NB4 (cell line): ENCODE measurements around the gene NR2C2AP.
A peak's percentile ranks its signal among the peaks of the same experiment; 100 is the strongest.

Source experiments
- DNase-seq: peaks from one replicate; pipeline ENCODE4 v3.0.0; 2010; ENCODE audit warnings: low read depth
- H3K4me3 ChIP-seq: one replicate; pipeline ENCODE4 v1.5.1; 2011; ENCODE audit warnings: mild to moderate bottlenecking, low read depth, low read length, moderate library complexity
- MYC ChIP-seq: IDR thresholded peaks from 2 replicates; pipeline ENCODE4 v1.6.1; 2011; ENCODE audit warnings: low read depth, low read length
- POLR2A ChIP-seq: IDR thresholded peaks from 2 replicates; pipeline ENCODE4 v1.6.1; 2011; ENCODE audit warnings: mild to moderate bottlenecking; ENCODE audit not compliant: insufficient read length; ENCODE audit errors: extremely low read depth
- TF ChIP-seq, protein P1 (sequence below): IDR thresholded peaks from 2 replicates; pipeline ENCODE4 v1.6.1; 2011; ENCODE audit warnings: low read depth, low read length
- TF ChIP-seq, protein P2 (sequence below): IDR thresholded peaks from one replicate; pipeline ENCODE4 v1.5.1; 2012; ENCODE audit warnings: low read depth, low read length

The NR2C2AP gene

DNA sequence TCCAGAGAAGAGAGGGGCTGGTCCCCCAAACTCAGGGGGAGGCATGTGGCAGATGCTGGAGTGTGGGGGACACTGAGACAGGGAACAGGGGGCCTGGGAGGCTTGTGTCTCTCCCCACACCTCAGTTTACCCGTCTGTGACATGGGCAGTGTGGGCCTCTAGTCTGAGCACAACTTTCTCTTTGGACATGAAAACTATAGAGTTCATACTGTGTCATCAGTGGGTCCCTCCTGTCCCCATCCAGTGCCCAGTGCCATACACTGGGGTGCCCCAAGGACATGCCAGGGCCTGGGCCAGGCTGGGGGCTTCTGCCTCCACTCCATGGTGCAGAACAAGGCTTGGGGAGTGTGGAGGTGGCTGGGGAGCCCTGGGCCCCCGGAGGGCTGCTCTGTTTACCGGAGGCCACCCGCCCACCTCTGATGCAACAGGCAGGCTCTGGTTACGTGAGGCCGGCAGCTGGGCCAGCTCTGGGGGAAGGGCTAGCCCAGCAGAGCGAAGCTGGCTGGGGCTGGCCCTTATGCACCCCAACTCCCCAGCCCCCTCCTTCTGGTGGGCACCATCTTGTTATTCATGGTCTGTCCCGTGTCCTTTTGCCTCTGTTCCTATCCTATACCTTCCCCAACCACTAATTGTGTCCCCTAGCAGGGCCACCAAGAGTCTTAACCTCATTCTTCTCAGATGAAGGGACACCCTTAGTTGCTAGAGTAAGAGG, 31.2 kb downstream of the NR2C2AP start:
- no peak overlapping the region for H3K4me3 ChIP-seq
- peak; percentile 74 for DNase-seq
- TF ChIP-seq, protein P1, sequence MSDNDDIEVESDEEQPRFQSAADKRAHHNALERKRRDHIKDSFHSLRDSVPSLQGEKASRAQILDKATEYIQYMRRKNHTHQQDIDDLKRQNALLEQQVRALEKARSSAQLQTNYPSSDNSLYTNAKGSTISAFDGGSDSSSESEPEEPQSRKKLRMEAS, result no peak
- TF ChIP-seq, protein P2, sequence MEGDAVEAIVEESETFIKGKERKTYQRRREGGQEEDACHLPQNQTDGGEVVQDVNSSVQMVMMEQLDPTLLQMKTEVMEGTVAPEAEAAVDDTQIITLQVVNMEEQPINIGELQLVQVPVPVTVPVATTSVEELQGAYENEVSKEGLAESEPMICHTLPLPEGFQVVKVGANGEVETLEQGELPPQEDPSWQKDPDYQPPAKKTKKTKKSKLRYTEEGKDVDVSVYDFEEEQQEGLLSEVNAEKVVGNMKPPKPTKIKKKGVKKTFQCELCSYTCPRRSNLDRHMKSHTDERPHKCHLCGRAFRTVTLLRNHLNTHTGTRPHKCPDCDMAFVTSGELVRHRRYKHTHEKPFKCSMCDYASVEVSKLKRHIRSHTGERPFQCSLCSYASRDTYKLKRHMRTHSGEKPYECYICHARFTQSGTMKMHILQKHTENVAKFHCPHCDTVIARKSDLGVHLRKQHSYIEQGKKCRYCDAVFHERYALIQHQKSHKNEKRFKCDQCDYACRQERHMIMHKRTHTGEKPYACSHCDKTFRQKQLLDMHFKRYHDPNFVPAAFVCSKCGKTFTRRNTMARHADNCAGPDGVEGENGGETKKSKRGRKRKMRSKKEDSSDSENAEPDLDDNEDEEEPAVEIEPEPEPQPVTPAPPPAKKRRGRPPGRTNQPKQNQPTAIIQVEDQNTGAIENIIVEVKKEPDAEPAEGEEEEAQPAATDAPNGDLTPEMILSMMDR, result no peak
- TF ChIP-seq MYC, result peak; percentile 16; the same call in 1 of the 2 replicates

DNA sequence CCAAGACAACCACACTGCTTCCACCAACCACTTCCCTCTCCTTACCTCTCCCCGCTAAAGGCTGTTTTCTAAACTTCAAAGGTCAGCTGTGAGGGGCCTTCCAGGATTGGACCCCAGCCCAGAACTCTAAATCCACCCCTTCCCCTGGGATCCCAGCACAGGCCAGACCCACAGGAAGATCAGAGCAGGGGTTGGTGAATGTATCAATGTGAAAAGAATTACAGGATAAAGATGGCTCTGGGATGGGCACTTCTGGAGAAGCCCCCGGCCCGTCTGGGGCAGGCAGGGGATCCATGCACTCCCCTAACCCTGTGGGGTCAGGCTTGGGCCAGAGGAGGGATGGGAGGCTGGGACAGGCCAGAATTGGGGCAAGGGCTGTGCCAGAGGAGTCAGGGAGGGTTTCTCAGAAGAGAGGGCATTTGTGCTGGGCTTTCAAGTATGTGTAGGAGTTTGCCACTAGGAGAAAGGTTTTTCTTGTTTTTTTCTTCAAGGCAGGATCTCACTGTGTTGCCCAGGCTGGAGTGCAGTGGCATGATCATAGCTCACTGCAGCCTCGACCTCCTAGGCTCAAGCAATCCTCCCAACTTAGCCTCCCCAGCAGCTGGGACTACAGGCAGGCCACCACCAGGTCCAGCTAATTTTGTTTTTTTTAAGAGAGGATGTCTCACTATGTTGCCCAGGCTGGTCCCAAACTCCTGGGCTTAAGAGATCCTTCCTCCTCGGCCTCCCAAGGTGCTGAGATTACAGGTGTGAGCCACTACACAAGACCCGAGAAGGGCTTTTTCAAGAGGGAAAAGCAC, 32.1 kb downstream of the NR2C2AP start:
- no peak for DNase-seq

DNA sequence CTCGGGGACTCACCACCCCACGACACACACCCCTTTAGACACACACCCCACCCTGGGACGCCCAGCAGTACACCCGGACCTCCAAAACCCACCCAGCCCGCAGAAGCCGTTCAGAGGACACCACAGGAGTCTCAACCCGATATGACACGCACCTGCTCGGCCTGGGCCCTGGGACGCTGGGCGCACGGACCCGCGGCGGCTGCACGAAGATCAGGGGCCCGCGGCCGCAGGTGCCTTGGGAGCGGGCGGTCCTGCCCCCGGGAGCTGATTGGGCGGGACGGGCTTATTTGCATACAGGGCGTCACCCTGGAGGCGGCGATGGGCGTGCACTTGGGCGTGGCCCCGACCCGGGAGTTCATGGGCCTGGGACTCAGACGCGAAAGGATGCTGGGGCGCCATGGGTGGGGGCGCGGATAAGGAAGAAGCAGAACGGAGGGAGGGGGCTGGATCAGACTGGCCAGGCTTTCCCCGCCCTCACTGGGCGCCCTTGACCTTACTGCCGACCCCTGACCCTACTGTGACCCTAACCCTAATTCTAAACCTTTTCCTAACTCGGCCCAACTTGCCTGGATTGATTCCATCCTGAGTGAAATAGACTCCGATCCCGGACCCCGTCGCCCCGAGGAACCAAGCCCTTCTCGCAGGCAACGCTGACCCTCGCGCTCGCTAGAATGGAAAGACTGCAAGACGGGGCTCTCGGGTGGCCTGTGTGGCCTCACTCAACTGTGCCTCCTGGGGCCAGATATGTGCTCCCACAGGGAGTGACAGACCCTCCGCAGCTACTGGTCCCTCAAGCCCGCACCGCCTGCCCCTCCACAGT, 33.0 kb downstream of the NR2C2AP start, which contains the start of gene MEF2B:
TSS of gene MEF2B (minus strand) at position 211 of the 820 bp plus-strand sequence. CDS start 19,528 bp downstream, outside the sequence.
- TF ChIP-seq, protein P1, result no peak
- TF ChIP-seq MYC, result no peak
- TF ChIP-seq, protein P2, result no peak
- TF ChIP-seq POLR2A, result no peak
- DNase-seq, result peak; percentile 85
- no peak within 1 kb of the TSS for H3K4me3 ChIP-seq

More for the DNA sequence above, 32.1 kb downstream of the NR2C2AP start:
- no peak for TF ChIP-seq POLR2A
- TF ChIP-seq, protein P1, result no peak
- TF ChIP-seq, protein P2, result no peak
- no peak for TF ChIP-seq MYC
- H3K4me3 ChIP-seq, result no peak overlapping the region

DNA sequence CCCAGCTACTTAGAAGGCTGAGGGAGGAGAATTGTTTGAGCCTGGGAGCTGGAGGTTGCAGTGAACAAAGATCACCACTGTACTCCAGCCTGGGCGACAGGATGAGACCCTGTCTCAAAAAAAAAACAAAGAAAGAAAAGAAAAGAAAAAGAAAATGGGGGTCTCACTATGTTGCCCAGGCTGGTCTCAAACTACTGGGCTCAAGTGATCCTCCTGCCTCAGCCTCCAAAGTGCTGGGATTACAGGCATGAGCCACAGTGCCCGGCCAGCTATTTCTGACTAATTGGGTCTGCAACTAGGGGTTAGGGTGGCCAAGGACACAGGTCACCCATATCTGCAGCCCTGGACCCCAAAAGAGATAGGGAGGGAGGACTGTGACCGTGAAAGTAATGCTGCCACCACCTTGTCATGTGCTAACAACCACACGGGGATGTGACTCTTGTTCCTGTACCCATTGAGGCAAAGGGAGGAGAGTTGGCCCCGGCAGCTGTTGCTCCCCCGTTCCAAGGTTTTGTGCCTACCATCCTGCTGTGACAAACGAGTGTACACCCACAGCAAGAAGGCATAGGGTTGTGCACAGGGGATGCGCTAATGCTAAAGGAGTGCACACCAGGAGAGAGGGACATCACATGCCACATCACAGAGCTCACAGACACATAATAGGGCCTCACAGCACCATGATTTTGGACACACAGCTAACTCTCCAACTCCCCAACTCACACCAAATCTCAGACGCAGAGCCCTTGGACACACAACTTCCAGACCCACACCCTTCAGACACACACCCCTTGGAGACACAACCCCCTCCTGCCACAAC, 33.8 kb downstream of the NR2C2AP start:
- no peak for DNase-seq
- no peak overlapping the region for H3K4me3 ChIP-seq
- TF ChIP-seq, protein P1, result no peak
- TF ChIP-seq POLR2A (no peak), MYC (no peak)
- TF ChIP-seq, protein P2, result no peak

DNA sequence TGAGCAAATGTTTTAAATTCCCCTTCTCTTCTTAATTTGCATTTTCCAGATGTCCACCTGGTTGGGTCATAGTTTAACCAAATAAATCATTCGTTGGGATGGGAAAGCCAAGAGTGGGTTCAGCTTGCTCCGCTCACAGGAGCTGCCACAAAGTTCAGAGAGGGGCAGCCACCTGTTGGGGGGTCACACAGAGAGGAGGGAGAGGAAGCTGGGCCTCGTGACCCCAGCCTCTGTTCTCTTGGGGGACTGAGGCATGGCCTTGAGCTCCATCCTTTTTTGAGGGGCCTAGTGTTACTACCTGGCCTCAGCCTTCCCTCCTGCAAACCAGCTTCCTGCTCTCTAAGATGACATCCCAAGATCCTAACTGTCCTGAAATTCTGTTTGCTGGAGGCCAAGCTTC, 35.6 kb downstream of the NR2C2AP start:
- no peak for TF ChIP-seq MYC
- no peak overlapping the region for H3K4me3 ChIP-seq
- DNase-seq, result no peak
